ENCODE measurements around the gene SPHK2.
A peak's percentile ranks its signal among the peaks of the same experiment; 100 is the strongest.

SPHK2 gene

GRCh38 chr19:48644839-48645619, 25.7 kb downstream of the SPHK2 start:
- Histone ChIP-seq H3K9ac (ENCODE audit: low read depth in 1 of 2, low read length in 2 of 2) (peak overlapping the region; percentile 48 to 56), H3K27me3 (ENCODE audit: control insufficient read depth in 1 of 2, insufficient read depth in 2 of 2, low read length in 2 of 2) (no peaks in the 10 kb centered on the region), H3K27ac (ENCODE audit: low read depth, low read length) (no peak overlapping the region), H3K9me3 (ENCODE audit: control insufficient read depth in 1 of 2, low read length in 2 of 2) (no peaks in the 10 kb centered on the region), H3K4me3 (ENCODE audit: low read depth in 1 of 2, low read length in 2 of 2) (peak overlapping the region; percentile 67 to 74), H3K4me1 (ENCODE audit: control insufficient read depth in 1 of 2, insufficient read depth in 2 of 2, low read length in 2 of 2) (peaks cover 18 to 20% of the 10 kb centered on the region in 2 donors), H3K36me3 (ENCODE audit: control insufficient read depth in 1 of 2, insufficient read depth in 2 of 2, low read length in 2 of 2) (no peaks in the 10 kb centered on the region)

- Histone ChIP-seq H3K4me3 (ENCODE audit: low read depth in 1 of 2, low read length in 2 of 2) (peak overlapping the region; percentile 67 to 74), H3K27me3 (ENCODE audit: control insufficient read depth in 1 of 2, insufficient read depth in 2 of 2, low read length in 2 of 2) (no peaks in the 10 kb centered on the region), H3K27ac (ENCODE audit: low read depth, low read length) (peak overlapping the region; percentile 62), H3K36me3 (ENCODE audit: control insufficient read depth in 1 of 2, insufficient read depth in 2 of 2, low read length in 2 of 2) (no peaks in the 10 kb centered on the region), H3K9ac (ENCODE audit: low read depth in 1 of 2, low read length in 2 of 2) (peak overlapping the region; percentile 48 to 56), H3K9me3 (ENCODE audit: control insufficient read depth in 1 of 2, low read length in 2 of 2) (no peaks in the 10 kb centered on the region), H3K4me1 (ENCODE audit: control insufficient read depth in 1 of 2, insufficient read depth in 2 of 2, low read length in 2 of 2) (peaks cover 18 to 20% of the 10 kb centered on the region in 2 donors)
Measured at GRCh38 chr19:48645620-48646000, 26.3 kb downstream of the SPHK2 start.

- H3K36me3 ChIP-seq (ENCODE audit: control insufficient read depth in 1 of 2, insufficient read depth in 2 of 2, low read length in 2 of 2): no peaks in the 10 kb centered on the region
- no peaks in the 10 kb centered on the region for H3K9me3 ChIP-seq (ENCODE audit: control insufficient read depth in 1 of 2, low read length in 2 of 2)
- H3K27ac ChIP-seq (ENCODE audit: low read depth, low read length): peak within 1 kb of the TSS; percentile 62
- H3K27me3 ChIP-seq (ENCODE audit: control insufficient read depth in 1 of 2, insufficient read depth in 2 of 2, low read length in 2 of 2): no peaks in the 10 kb centered on the region
- peak within 1 kb of the TSS; percentile 48 to 56 for H3K9ac ChIP-seq (ENCODE audit: low read depth in 1 of 2, low read length in 2 of 2)
- peak within 1 kb of the TSS; percentile 67 to 74 for H3K4me3 ChIP-seq (ENCODE audit: low read depth in 1 of 2, low read length in 2 of 2)
- peaks cover 18 to 19% of the 10 kb centered on the region in 2 donors for H3K4me1 ChIP-seq (ENCODE audit: control insufficient read depth in 1 of 2, insufficient read depth in 2 of 2, low read length in 2 of 2)
Measured at GRCh38 chr19:48646001-48646721, 26.9 kb downstream of the SPHK2 start, which contains the start of gene CA11. Gene CA11, minus strand, starts transcription at chr19:48646187. Its CDS starts 555 bp downstream, at chr19:48645632.

GRCh38 chr19:48646722-48647216, 27.5 kb downstream of the SPHK2 start:
- peak overlapping the region in 1 of 2 donors; percentile 74 for H3K4me3 ChIP-seq (ENCODE audit: low read depth in 1 of 2, low read length in 2 of 2)

GRCh38 chr19:48648134-48648533, 28.8 kb downstream of the SPHK2 start:
- Histone ChIP-seq H3K27me3 (ENCODE audit: control insufficient read depth in 1 of 2, insufficient read depth in 2 of 2, low read length in 2 of 2) (no peaks in the 10 kb centered on the region), H3K9me3 (ENCODE audit: control insufficient read depth in 1 of 2, low read length in 2 of 2) (no peaks in the 10 kb centered on the region), H3K4me1 (ENCODE audit: control insufficient read depth in 1 of 2, insufficient read depth in 2 of 2, low read length in 2 of 2) (peaks cover 17 to 18% of the 10 kb centered on the region in 2 donors), H3K4me3 (ENCODE audit: low read depth in 1 of 2, low read length in 2 of 2) (no peak overlapping the region), H3K36me3 (ENCODE audit: control insufficient read depth in 1 of 2, insufficient read depth in 2 of 2, low read length in 2 of 2) (no peaks in the 10 kb centered on the region), H3K9ac (ENCODE audit: low read depth in 1 of 2, low read length in 2 of 2) (no peak overlapping the region), H3K27ac (ENCODE audit: low read depth, low read length) (no peak overlapping the region)

More at GRCh38 chr19:48646722-48647216, 27.5 kb downstream of the SPHK2 start:
- Histone ChIP-seq H3K27me3 (ENCODE audit: control insufficient read depth in 1 of 2, insufficient read depth in 2 of 2, low read length in 2 of 2) (no peaks in the 10 kb centered on the region), H3K9ac (ENCODE audit: low read depth in 1 of 2, low read length in 2 of 2) (no peak overlapping the region), H3K4me1 (ENCODE audit: control insufficient read depth in 1 of 2, insufficient read depth in 2 of 2, low read length in 2 of 2) (peaks cover 17 to 18% of the 10 kb centered on the region in 2 donors), H3K9me3 (ENCODE audit: control insufficient read depth in 1 of 2, low read length in 2 of 2) (no peaks in the 10 kb centered on the region), H3K36me3 (ENCODE audit: control insufficient read depth in 1 of 2, insufficient read depth in 2 of 2, low read length in 2 of 2) (no peaks in the 10 kb centered on the region), H3K27ac (ENCODE audit: low read depth, low read length) (no peak overlapping the region)

GRCh38 chr19:48650974-48651682, 31.8 kb downstream of the SPHK2 start:
- no peak overlapping the region for H3K4me3 ChIP-seq (ENCODE audit: low read depth in 1 of 2, low read length in 2 of 2)
- H3K36me3 ChIP-seq (ENCODE audit: control insufficient read depth in 1 of 2, insufficient read depth in 2 of 2, low read length in 2 of 2): no peaks in the 10 kb centered on the region
- H3K4me1 ChIP-seq (ENCODE audit: control insufficient read depth in 1 of 2, insufficient read depth in 2 of 2, low read length in 2 of 2): peaks cover under 1% of the 10 kb centered on the region in 2 donors
- H3K9ac ChIP-seq (ENCODE audit: low read depth in 1 of 2, low read length in 2 of 2): no peak overlapping the region
- H3K9me3 ChIP-seq (ENCODE audit: control insufficient read depth in 1 of 2, low read length in 2 of 2): no peaks in the 10 kb centered on the region
- no peaks in the 10 kb centered on the region for H3K27me3 ChIP-seq (ENCODE audit: control insufficient read depth in 1 of 2, insufficient read depth in 2 of 2, low read length in 2 of 2)
- no peak overlapping the region for H3K27ac ChIP-seq (ENCODE audit: low read depth, low read length)

GRCh38 chr19:48651683-48652048, 32.4 kb downstream of the SPHK2 start:
- no peak overlapping the region for H3K27ac ChIP-seq (ENCODE audit: low read depth, low read length)

GRCh38 chr19:48654299-48655059, 35.2 kb downstream of the SPHK2 start:
- Histone ChIP-seq H3K4me3 (ENCODE audit: low read depth in 1 of 2, low read length in 2 of 2) (no peak overlapping the region), H3K27me3 (ENCODE audit: control insufficient read depth in 1 of 2, insufficient read depth in 2 of 2, low read length in 2 of 2) (no peaks in the 10 kb centered on the region), H3K4me1 (ENCODE audit: control insufficient read depth in 1 of 2, insufficient read depth in 2 of 2, low read length in 2 of 2) (no peaks in the 10 kb centered on the region), H3K9ac (ENCODE audit: low read depth in 1 of 2, low read length in 2 of 2) (no peak overlapping the region), H3K9me3 (ENCODE audit: control insufficient read depth in 1 of 2, low read length in 2 of 2) (no peaks in the 10 kb centered on the region), H3K36me3 (ENCODE audit: control insufficient read depth in 1 of 2, insufficient read depth in 2 of 2, low read length in 2 of 2) (no peaks in the 10 kb centered on the region), H3K27ac (ENCODE audit: low read depth, low read length) (no peak overlapping the region)

More at GRCh38 chr19:48651683-48652048, 32.4 kb downstream of the SPHK2 start:
- H3K4me3 ChIP-seq (ENCODE audit: low read depth in 1 of 2, low read length in 2 of 2): no peak overlapping the region
- no peaks in the 10 kb centered on the region for H3K9me3 ChIP-seq (ENCODE audit: control insufficient read depth in 1 of 2, low read length in 2 of 2)
- no peaks in the 10 kb centered on the region for H3K27me3 ChIP-seq (ENCODE audit: control insufficient read depth in 1 of 2, insufficient read depth in 2 of 2, low read length in 2 of 2)
- H3K9ac ChIP-seq (ENCODE audit: low read depth in 1 of 2, low read length in 2 of 2): no peak overlapping the region
- H3K36me3 ChIP-seq (ENCODE audit: control insufficient read depth in 1 of 2, insufficient read depth in 2 of 2, low read length in 2 of 2): no peaks in the 10 kb centered on the region
- H3K4me1 ChIP-seq (ENCODE audit: control insufficient read depth in 1 of 2, insufficient read depth in 2 of 2, low read length in 2 of 2): no peaks in the 10 kb centered on the region

- H3K27ac ChIP-seq (ENCODE audit: low read depth, low read length): no peak overlapping the region
Measured at GRCh38 chr19:48656840-48657474, 37.7 kb downstream of the SPHK2 start.

More at GRCh38 chr19:48656840-48657474, 37.7 kb downstream of the SPHK2 start:
- Histone ChIP-seq H3K9ac (ENCODE audit: low read depth in 1 of 2, low read length in 2 of 2) (no peak overlapping the region), H3K9me3 (ENCODE audit: control insufficient read depth in 1 of 2, low read length in 2 of 2) (no peaks in the 10 kb centered on the region), H3K4me3 (ENCODE audit: low read depth in 1 of 2, low read length in 2 of 2) (no peak overlapping the region), H3K4me1 (ENCODE audit: control insufficient read depth in 1 of 2, insufficient read depth in 2 of 2, low read length in 2 of 2) (peaks cover 3 to 9% of the 10 kb centered on the region in 2 donors), H3K27me3 (ENCODE audit: control insufficient read depth in 1 of 2, insufficient read depth in 2 of 2, low read length in 2 of 2) (no peaks in the 10 kb centered on the region), H3K36me3 (ENCODE audit: control insufficient read depth in 1 of 2, insufficient read depth in 2 of 2, low read length in 2 of 2) (no peaks in the 10 kb centered on the region)

All from duodenal mucosa (tissue), 2 donors.